ENCODE measurements around the gene PTPRG. TPM values are rescaled to one million over a fixed set of nuclear protein-coding genes. Genes with fewer than 3 reads are reported as not detected.

Gene PTPRG
- total RNA-seq, 1 experiment from 2014 or later, result 69.3 TPM

GRCh38 chr3:62039586-62039985 is 478.2 kb downstream of the PTPRG start:
- no peaks in the 10 kb centered on the region for H3K9me3 ChIP-seq (ENCODE audit: control insufficient read depth, low read depth, low read length)
- no peak overlapping the region for H3K9ac ChIP-seq (ENCODE audit: extremely low read depth, insufficient read length, low read length)
- no CpG with 5 or more reads among the region's 7 CpGs for WGBS (ENCODE audit: extremely low coverage, insufficient read length, low lambda C conversion rate)
- H3K4me2 ChIP-seq (ENCODE audit: insufficient read depth, insufficient read length, low read length), result no peak overlapping the region
- H2BK15ac ChIP-seq (ENCODE audit: low read depth, low read length), result no peak overlapping the region
- peaks cover 0 to 2% (median 0%) of the 10 kb centered on the region in 3 experiments; a peak in 1 of 7 replicates for H3K36me3 Mint-ChIP-seq (ENCODE audit: insufficient read depth in 1 of 3, low read depth in 3 of 3)
- no peaks in the 10 kb centered on the region for H3K79me1 ChIP-seq (ENCODE audit: insufficient read depth, low read depth, low read length, poor library complexity, severe bottlenecking)
- H2BK20ac ChIP-seq (ENCODE audit: low read depth, low read length, poor library complexity, severe bottlenecking), result no peak overlapping the region
- no peaks in the 10 kb centered on the region for H4K20me1 ChIP-seq (ENCODE audit: control insufficient read depth, insufficient read depth, insufficient read length)
- H4K5ac ChIP-seq (ENCODE audit: insufficient read length, low read depth, low read length), result no peak overlapping the region
- no peaks in the 10 kb centered on the region for H3K27me3 ChIP-seq (ENCODE audit: insufficient read depth, low read length)
- H3K4me3 Mint-ChIP-seq, result no peak overlapping the region
- no peaks in the 10 kb centered on the region for H3K9me3 Mint-ChIP-seq
- H3K56ac ChIP-seq (ENCODE audit: insufficient read length, low read depth, low read length), result no peak overlapping the region
- H3K4ac ChIP-seq (ENCODE audit: low read depth, low read length), result no peak overlapping the region
- no peak overlapping the region for H3K27ac ChIP-seq (ENCODE audit: insufficient read length, low read depth, low read length)
- H2BK12ac ChIP-seq (ENCODE audit: insufficient read length, low read depth, low read length), result no peak overlapping the region
- no peak overlapping the region for H3K14ac ChIP-seq (ENCODE audit: insufficient read depth, low read length)
- H3K4me1 Mint-ChIP-seq, result peaks cover 16 to 21% of the 10 kb centered on the region in 2 experiments
- no peak overlapping the region for H2AFZ ChIP-seq (ENCODE audit: low read length)
- TF ChIP-seq CTCF (conservative IDR thresholded peaks at IDR 0.05), result no peak
- no peak overlapping the region for H3K27ac Mint-ChIP-seq
- H2BK5ac ChIP-seq (ENCODE audit: insufficient read length, low read length), result no peak overlapping the region
- no peak for DNase-seq
- no peak overlapping the region for H2AK5ac ChIP-seq (ENCODE audit: insufficient read length, low read length)
- H3T11ph ChIP-seq (ENCODE audit: low read length), result no peak overlapping the region
- H3K4me1 ChIP-seq (ENCODE audit: insufficient read depth, low read length), result no peaks in the 10 kb centered on the region; the same call in 1 of the 2 replicates
- no peak overlapping the region for H4K8ac ChIP-seq (replicated peaks; ENCODE audit: insufficient read length, low read depth, low read length)
- no peak overlapping the region for H3K23ac ChIP-seq (ENCODE audit: insufficient read length, low read depth, low read length)
- H4K91ac ChIP-seq (ENCODE audit: insufficient read length, low read depth, low read length), result no peak overlapping the region
- no peaks in the 10 kb centered on the region for H3K27me3 Mint-ChIP-seq (ENCODE audit: low read depth)
- no peaks in the 10 kb centered on the region for H3K79me2 ChIP-seq (ENCODE audit: insufficient read depth, low read length)
- no peak overlapping the region for H2BK120ac ChIP-seq (ENCODE audit: low read depth, low read length, poor library complexity, severe bottlenecking)
- H3K23me2 ChIP-seq (ENCODE audit: insufficient read length, low read depth, low read length, poor library complexity, severe bottlenecking), result no peaks in the 10 kb centered on the region
- H3K18ac ChIP-seq (ENCODE audit: insufficient read length, low read depth, low read length), result no peak overlapping the region
